Neural cell (in vitro differentiated cells): ENCODE measurements around the gene ZNF440. TPM values are rescaled to one million over a fixed set of nuclear protein-coding genes. Genes with fewer than 3 reads are reported as not detected.
"Not testable (repeated sequence)": the region's sequence is repeated elsewhere in the genome, so short reads cannot be mapped to it uniquely, and the experiment has no call there.

Experiments
- H2AFZ ChIP-seq: fragments of 200-600, 300-800 bp; sonication (generic), shearing (Covaris generic); 2 replicates; pipeline ENCODE4 v1.6.0; 2014; ENCODE audit warnings: low read depth, mild to moderate bottlenecking, antibody characterized with exemption, low read length, moderate library complexity
- H3F3A ChIP-seq: fragments of 200-600 bp; shearing (Covaris generic); 2 replicates; pipeline ENCODE4 v1.6.1; 2016; ENCODE audit warnings: mild to moderate bottlenecking, moderate library complexity, mixed read lengths, antibody characterized with exemption, low read length; ENCODE audit not compliant: insufficient read depth, poor library complexity, severe bottlenecking
- H3K27ac ChIP-seq: fragments of 200-600, 300-800 bp; sonication (generic), shearing (Covaris generic); 2 replicates; pipeline ENCODE4 v1.5.1; 2014; ENCODE audit warnings: mild to moderate bottlenecking, low read length, moderate library complexity
- H3K27me3 ChIP-seq: fragments of 300-800, 200-600 bp; sonication (generic), shearing (Covaris generic); 2 replicates; pipeline ENCODE4 v1.6.0; 2014; ENCODE audit warnings: mild to moderate bottlenecking, low read depth, low read length, moderate library complexity; ENCODE audit not compliant: insufficient read depth
- H3K36me3 ChIP-seq: fragments of 300-800, 200-600 bp; sonication (generic), shearing (Covaris generic); 2 replicates; pipeline ENCODE4 v1.5.1; 2014; ENCODE audit warnings: mild to moderate bottlenecking, antibody characterized with exemption, low read length, moderate library complexity; ENCODE audit not compliant: insufficient read depth
- H3K4me2 ChIP-seq: fragments of 300-800, 200-600 bp; sonication (generic), shearing (Covaris generic); 2 replicates; pipeline ENCODE4 v1.6.0; 2014; ENCODE audit warnings: mild to moderate bottlenecking, low read length
- H3K4me3 ChIP-seq: fragments of 300-800, 200-600 bp; sonication (generic), shearing (Covaris generic); 2 replicates; pipeline ENCODE4 v1.5.1; 2014; ENCODE audit warnings: mild to moderate bottlenecking, low read length, moderate library complexity
- H3K79me2 ChIP-seq: fragments of 200-600 bp; shearing (Covaris generic); replicated peaks from 2 replicates; pipeline ENCODE4 v1.6.0; 2014; ENCODE audit warnings: mild to moderate bottlenecking, low read length, moderate library complexity; ENCODE audit not compliant: insufficient read depth
- H3K9ac ChIP-seq: fragments of 300-800, 200-600 bp; sonication (generic), shearing (Covaris generic); 2 replicates; pipeline ENCODE4 v1.6.1; 2016; ENCODE audit warnings: mild to moderate bottlenecking, low read length, mixed read lengths
- H3K9me2 ChIP-seq: fragments of 200-600 bp; shearing (Covaris generic); 2 replicates; pipeline ENCODE4 v1.6.1; 2016; ENCODE audit warnings: mild to moderate bottlenecking, low read length, mixed read lengths; ENCODE audit not compliant: insufficient read depth
- H3K9me3 ChIP-seq: fragments of 200-600, 300-800 bp; sonication (generic), shearing (Covaris generic); 2 replicates; pipeline ENCODE4 v1.6.1; 2016; ENCODE audit warnings: mild to moderate bottlenecking, mixed run types, low read length, moderate library complexity, mixed read lengths
- H4K20me1 ChIP-seq: fragments of 200-600 bp; shearing (Covaris generic); 2 replicates; pipeline ENCODE4 v1.6.1; 2016; ENCODE audit warnings: mild to moderate bottlenecking, mixed run types; ENCODE audit not compliant: insufficient read depth
- EP300 ChIP-seq: fragments of 450-650 bp; conservative IDR thresholded peaks from 2 replicates; pipeline ENCODE4 v1.6.1; 2014; ENCODE audit warnings: antibody characterized with exemption, mild to moderate bottlenecking, moderate library complexity; ENCODE audit not compliant: poor library complexity, severe bottlenecking
- EZH2 ChIP-seq: fragments of 200-600, 300-800 bp; shearing (Covaris generic), sonication (generic); IDR thresholded peaks from 2 replicates; pipeline ENCODE4 v1.6.1; 2014; ENCODE audit warnings: antibody characterized with exemption, low read length, borderline replicate concordance, mild to moderate bottlenecking; ENCODE audit not compliant: insufficient read depth, poor library complexity, severe bottlenecking
- MXI1 ChIP-seq: fragments of 450-650 bp; conservative IDR thresholded peaks from 2 replicates; pipeline ENCODE4 v1.6.1; 2014; ENCODE audit warnings: antibody characterized with exemption, mild to moderate bottlenecking; ENCODE audit not compliant: poor library complexity, severe bottlenecking
- POLR2AphosphoS5 ChIP-seq: IDR thresholded peaks from 2 replicates; pipeline ENCODE4 v1.6.1; 2012
- RAD21 ChIP-seq: fragments of 450-650 bp; conservative IDR thresholded peaks from 2 replicates; pipeline ENCODE4 v1.6.1; 2014; ENCODE audit warnings: antibody characterized with exemption, mild to moderate bottlenecking, moderate library complexity
- SMC3 ChIP-seq: fragments of 450-650 bp; conservative IDR thresholded peaks from 2 replicates; pipeline ENCODE4 v1.6.1; 2014; ENCODE audit warnings: antibody characterized with exemption, mild to moderate bottlenecking, moderate library complexity; ENCODE audit not compliant: poor library complexity
- TAF1 ChIP-seq: IDR thresholded peaks from 2 replicates; pipeline ENCODE4 v1.6.1; 2012; ENCODE audit warnings: low read depth
- polyA plus RNA-seq: library from polyadenylated mRNA; depleted of rRNA; stranded (reverse); fragments of >200 nt; gene quantifications from 2 replicates; pipeline ENCODE4 v1.2.3, GENCODE V29; 2014
- TF ChIP-seq, protein P1 (sequence below): IDR thresholded peaks from 2 replicates; pipeline ENCODE4 v1.6.1; 2012; ENCODE audit warnings: borderline replicate concordance
- TF ChIP-seq, protein P2 (sequence below): fragments of 450-650 bp; IDR thresholded peaks from 2 replicates; pipeline ENCODE4 v1.5.1; 2014; ENCODE audit warnings: antibody characterized with exemption, mild to moderate bottlenecking, moderate library complexity; ENCODE audit not compliant: poor library complexity, severe bottlenecking

The ZNF440 gene
- polyA plus RNA-seq, 1 donor from 2014 or later = 26.6 TPM

DNA sequence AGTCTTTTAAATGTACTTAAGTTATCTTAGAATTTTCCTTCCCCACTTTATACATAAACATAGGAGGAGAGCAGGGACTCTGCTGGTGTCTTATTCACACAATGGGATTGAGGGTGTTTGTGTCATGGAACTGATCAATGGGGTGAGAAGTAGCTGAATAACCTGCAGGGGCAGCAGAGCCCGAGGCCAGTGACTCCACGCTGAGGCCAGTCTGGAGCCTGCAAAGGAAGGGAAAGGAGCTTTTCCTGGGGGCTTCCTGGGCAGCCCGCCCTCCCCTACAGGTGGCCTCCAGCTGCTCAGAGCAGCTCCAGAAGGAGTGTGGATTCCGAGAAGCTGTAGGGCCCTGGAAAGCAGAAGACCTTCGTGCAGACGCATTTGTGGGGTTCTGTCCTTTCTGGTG, 33.5 kb downstream of the ZNF440 start:
- H3K4me2 ChIP-seq, H3K27me3 ChIP-seq, H3K79me2 ChIP-seq, H3K9me2 ChIP-seq, H3K27ac ChIP-seq, H3K9me3 ChIP-seq, H2AFZ ChIP-seq, H3K36me3 ChIP-seq, H3K9ac ChIP-seq, H4K20me1 ChIP-seq, H3F3A ChIP-seq, H3K4me3 ChIP-seq: not testable (repeated sequence)

DNA sequence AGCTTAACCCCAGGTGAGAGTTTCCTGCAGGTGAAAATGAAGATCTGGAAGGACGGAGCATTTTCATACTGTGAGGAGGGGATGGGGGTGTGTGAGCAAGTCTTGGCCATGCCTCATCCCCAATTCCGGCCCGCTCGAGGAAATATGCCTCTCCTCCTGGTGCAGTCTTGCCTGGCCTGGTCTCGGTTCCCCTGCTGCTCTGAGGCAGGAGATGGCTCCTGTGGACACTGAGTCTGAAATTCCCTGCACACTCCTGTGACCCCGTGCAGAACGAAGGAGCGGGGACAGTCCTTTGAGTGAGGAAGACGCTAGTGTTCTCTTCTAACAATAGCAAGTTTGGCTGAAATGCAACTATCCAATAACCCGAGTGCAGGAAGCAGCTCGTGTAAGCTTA, 34.1 kb downstream of the ZNF440 start:
- Histone ChIP-seq H3K9ac (no peak overlapping the region), H3K4me3 (no peak overlapping the region), H3K36me3 (no peaks in the 10 kb centered on the region), H4K20me1 (no peaks in the 10 kb centered on the region), H3K27me3 (no peaks in the 10 kb centered on the region), H3K9me3 (no peaks in the 10 kb centered on the region), H3K4me2 (no peak overlapping the region), H3K27ac (no peak overlapping the region), H2AFZ (no peak overlapping the region), H3F3A (no peaks in the 10 kb centered on the region), H3K79me2 (no peaks in the 10 kb centered on the region), H3K9me2 (no peaks in the 10 kb centered on the region)
- TF ChIP-seq, protein P1, sequence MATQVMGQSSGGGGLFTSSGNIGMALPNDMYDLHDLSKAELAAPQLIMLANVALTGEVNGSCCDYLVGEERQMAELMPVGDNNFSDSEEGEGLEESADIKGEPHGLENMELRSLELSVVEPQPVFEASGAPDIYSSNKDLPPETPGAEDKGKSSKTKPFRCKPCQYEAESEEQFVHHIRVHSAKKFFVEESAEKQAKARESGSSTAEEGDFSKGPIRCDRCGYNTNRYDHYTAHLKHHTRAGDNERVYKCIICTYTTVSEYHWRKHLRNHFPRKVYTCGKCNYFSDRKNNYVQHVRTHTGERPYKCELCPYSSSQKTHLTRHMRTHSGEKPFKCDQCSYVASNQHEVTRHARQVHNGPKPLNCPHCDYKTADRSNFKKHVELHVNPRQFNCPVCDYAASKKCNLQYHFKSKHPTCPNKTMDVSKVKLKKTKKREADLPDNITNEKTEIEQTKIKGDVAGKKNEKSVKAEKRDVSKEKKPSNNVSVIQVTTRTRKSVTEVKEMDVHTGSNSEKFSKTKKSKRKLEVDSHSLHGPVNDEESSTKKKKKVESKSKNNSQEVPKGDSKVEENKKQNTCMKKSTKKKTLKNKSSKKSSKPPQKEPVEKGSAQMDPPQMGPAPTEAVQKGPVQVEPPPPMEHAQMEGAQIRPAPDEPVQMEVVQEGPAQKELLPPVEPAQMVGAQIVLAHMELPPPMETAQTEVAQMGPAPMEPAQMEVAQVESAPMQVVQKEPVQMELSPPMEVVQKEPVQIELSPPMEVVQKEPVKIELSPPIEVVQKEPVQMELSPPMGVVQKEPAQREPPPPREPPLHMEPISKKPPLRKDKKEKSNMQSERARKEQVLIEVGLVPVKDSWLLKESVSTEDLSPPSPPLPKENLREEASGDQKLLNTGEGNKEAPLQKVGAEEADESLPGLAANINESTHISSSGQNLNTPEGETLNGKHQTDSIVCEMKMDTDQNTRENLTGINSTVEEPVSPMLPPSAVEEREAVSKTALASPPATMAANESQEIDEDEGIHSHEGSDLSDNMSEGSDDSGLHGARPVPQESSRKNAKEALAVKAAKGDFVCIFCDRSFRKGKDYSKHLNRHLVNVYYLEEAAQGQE = no peak
- TF ChIP-seq RAD21 = no peak
- no peak for TF ChIP-seq TAF1

DNA sequence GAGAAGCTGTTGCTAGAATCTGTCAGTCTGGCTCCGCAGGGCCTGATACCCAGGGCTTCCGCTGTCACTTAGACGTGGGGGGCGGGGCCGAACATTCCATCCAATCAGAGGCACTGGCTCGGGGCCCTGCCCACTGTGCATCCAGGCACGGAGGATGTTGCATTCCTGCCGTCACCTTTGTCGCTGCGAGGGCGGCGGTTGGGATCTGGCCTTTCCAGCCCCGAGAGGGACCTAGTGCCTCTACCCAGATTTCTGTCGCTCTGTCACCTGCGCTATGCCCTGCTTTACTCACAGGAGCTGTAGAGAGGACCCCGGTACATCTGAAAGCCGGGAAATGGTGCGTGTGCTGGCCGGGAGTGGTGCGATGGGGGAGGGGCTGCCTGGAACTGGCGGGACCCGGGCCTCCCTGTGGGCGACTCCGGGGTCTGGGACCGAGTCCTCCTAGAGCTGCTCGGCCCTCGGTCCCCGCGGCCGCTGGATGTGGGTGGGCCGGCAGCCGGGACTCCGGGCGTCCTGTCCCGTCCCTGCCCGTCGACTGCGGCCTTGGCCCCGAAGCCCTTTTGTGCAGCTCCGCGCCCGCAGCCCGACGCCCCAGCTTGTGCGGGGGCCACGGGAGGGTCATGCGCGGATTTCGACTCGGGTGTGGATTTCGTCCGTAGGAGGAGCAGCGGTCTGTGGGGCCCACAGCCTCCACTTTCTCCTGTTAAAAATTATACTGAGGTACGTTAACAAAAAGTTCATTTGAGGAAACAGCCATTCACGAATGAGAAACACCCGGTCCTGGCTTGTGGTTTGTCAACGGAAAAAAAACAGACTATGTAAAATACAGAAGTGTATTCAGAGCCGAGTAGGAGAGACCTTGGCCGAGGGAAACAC, 34.8 kb downstream of the ZNF440 start, which contains the start of gene ZNF439:
Gene ZNF439, plus strand, starts transcription at position 133 of the 876 bp plus-strand sequence. Its CDS starts 142 bp downstream, at position 275.
- Histone ChIP-seq H3K9ac (no peak within 1 kb of the TSS), H3K27me3 (no peaks in the 10 kb centered on the region), H3K4me2 (no peak within 1 kb of the TSS), H4K20me1 (no peaks in the 10 kb centered on the region), H3F3A (no peaks in the 10 kb centered on the region), H3K36me3 (no peaks in the 10 kb centered on the region), H3K9me2 (no peaks in the 10 kb centered on the region), H2AFZ (no peak within 1 kb of the TSS), H3K79me2 (no peaks in the 10 kb centered on the region), H3K4me3 (peak within 1 kb of the TSS; percentile 47), H3K9me3 (no peaks in the 10 kb centered on the region), H3K27ac (no peak within 1 kb of the TSS)
- TF ChIP-seq, protein P1 = no peak
- TF ChIP-seq MXI1 (no peak), EP300 (no peak), RAD21 (no peak), TAF1 (no peak), SMC3 (no peak), EZH2 (no peak), POLR2AphosphoS5 (no peak)
- TF ChIP-seq, protein P2, sequence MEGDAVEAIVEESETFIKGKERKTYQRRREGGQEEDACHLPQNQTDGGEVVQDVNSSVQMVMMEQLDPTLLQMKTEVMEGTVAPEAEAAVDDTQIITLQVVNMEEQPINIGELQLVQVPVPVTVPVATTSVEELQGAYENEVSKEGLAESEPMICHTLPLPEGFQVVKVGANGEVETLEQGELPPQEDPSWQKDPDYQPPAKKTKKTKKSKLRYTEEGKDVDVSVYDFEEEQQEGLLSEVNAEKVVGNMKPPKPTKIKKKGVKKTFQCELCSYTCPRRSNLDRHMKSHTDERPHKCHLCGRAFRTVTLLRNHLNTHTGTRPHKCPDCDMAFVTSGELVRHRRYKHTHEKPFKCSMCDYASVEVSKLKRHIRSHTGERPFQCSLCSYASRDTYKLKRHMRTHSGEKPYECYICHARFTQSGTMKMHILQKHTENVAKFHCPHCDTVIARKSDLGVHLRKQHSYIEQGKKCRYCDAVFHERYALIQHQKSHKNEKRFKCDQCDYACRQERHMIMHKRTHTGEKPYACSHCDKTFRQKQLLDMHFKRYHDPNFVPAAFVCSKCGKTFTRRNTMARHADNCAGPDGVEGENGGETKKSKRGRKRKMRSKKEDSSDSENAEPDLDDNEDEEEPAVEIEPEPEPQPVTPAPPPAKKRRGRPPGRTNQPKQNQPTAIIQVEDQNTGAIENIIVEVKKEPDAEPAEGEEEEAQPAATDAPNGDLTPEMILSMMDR = no peak

DNA sequence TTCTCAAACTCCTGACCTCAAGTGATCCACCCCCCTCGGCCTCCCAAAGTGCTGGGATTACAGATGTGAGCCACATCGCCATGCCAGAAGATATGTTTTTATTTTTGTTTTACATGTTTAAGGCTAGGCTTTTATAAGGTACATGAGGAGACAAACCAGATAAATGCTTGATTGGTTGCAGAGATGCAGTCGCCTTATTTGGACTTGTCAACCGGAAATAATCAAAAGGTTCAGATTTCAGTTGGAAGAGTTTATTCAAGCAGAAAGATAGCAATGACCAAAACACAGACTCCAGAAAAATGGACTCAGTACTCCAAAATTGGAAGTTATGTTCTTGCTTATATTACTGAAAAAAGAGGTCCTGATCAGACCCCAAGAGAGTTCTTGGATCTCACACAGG, 36.2 kb downstream of the ZNF440 start:
- not testable (repeated sequence) for H3K4me3 ChIP-seq, H4K20me1 ChIP-seq, H3K9me3 ChIP-seq, H2AFZ ChIP-seq, H3F3A ChIP-seq, H3K4me2 ChIP-seq, H3K36me3 ChIP-seq, H3K27me3 ChIP-seq, H3K9ac ChIP-seq, H3K27ac ChIP-seq, H3K9me2 ChIP-seq, H3K79me2 ChIP-seq
